8988T (cell line): ENCODE data around the gene CHADL.

Experiments used
- DNase-seq: peaks from one replicate; pipeline ENCODE4 v3.0.0; 2011

The CHADL gene

DNA sequence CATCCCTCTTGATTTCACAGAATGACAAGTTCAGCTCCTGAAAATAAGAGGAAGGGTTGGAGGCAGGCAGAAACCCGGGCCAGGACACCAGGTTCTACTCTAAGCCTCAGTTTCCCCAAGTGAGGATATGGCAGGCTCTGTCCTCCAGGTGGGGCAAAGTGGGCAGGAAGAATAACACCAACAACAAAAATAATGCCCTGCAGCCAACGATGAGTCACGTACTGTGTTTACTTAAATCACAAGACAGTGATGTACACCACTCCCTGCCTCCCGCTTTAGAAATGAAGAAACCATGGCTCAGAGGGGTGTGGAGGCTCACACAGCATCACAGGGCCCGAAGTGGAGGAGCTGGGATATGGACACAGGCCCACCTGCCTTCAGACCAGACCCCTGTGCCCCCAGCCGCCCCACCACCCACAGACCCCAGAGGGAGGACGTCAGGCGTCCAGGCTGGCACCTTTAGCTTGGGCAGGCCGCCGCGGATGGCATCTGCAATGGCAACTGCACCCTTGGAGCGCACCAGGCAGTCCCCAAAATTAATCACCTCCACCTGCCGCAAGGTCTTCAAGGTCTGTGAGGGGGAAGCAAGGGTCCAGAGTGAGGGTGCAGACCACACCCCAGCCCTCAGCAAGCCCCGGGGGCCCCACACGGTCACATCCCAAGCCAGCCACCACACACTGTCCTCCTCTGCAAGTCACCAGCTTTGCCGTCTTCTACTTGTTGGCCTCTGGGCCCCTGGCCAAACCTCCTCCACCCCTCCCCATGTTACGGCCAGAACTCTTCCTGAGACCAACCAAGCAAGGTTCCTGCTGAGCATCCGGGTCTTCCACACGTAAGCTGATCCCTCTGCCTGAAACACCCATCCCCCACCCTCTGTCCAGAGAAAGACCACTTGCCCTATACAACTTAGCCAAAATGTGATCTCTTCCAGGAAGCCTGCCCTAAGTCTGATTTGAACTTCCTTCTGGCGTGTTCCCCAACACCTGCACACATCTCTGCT lies 15.8 kb upstream of the CHADL start:
- DNase-seq = no peak

DNA sequence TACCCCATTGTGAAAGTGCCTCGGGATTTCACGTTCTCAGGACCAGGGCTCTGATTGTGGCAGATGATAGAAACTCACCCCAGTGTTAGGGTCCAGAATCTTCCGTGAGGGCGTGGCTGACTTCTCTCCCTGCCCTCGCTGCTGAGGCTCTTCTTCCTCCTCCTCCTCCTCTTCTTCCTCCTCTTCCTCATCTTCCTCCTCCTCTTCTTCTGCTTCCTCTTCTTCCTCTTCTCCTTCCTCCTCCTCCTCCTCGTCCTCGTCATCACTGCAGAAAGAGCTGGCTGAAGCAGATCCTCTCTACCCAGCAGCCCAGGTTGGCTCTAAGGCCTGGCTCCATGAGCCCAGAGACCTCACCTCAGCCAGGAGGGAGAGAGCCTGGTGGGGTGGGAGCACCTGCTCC lies 13.5 kb upstream of the CHADL start:
- DNase-seq = no peak

DNA sequence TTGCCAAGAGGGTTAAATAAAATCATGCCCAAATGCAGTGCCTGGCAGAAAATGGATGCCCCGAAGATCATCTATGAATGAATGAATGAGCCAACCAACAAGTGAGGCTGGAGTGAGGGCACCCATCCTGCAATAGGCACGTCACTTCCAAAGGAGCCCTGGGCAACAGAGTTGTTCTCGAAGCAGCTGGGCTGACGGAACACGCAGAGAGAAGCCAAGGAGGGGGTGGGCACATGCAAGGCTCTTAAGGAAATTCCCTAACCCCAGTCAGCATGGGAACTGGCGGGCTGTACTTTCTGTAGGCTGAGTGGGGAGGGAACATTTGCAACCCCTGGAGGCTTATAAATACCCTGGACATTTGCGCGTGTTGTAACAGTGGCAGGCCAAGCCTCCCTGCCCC lies 11.6 kb upstream of the CHADL start:
- DNase-seq = no peak

DNA sequence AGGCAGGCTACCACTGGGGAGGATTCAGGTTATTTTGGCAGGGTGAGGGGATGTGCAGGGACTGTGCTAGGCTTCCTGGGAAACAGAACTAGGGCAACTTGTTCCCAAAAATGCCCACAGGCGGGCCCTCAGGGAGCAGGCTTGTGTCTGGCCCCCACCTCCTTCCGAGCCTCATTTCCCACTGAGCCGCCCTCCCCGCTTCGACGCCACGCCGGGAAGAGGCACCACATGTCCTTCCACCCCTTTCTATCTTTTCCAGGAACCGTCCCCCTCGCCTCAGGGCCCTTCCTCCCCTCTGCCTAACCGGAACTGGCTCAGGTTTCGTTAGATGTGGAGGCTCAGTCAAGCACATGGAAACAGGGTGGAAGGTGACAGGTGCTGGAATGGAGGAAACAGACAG lies 9.4 kb upstream of the CHADL start:
- no peak for DNase-seq

DNA sequence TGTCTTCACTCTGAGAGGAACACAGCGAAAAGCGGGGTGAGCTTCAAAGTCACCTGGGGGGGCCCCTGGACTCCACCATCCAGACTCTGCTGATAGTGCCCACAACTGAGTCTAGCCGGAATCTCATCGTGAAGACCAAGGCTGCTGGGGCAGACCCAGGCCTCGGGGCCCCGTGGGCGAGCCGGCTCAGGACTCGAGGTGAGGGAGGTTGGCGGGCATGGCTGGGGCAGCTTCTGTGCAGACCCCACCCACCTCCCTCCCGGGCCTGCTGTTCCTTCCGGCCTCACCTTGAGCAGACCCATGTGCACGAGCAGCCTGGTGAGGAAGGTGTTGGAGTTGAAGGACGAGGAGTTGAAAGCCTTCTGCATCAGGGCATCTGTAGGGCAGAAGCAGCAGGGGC lies 8.7 kb upstream of the CHADL start:
- DNase-seq = no peak

DNA sequence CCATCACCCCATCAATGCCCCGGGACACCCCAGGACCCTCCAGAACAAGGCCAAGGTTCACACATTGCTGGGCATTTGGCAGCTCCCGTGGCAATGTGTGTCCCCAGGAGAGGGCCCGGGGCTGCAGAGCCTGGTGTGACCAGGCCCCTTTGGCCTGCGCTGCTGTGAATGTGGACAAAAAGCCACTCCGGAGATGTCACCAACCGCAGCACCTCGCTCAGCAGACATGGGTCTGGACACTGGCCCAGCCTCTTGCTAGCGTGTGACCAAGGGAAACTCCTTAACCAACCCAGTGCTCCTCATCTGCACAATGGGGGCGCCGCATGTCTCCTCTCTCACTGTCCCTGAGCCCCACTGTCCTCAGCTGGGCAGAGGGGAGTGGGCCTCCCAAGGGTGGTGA lies 8.0 kb upstream of the CHADL start:
- DNase-seq = no peak

DNA sequence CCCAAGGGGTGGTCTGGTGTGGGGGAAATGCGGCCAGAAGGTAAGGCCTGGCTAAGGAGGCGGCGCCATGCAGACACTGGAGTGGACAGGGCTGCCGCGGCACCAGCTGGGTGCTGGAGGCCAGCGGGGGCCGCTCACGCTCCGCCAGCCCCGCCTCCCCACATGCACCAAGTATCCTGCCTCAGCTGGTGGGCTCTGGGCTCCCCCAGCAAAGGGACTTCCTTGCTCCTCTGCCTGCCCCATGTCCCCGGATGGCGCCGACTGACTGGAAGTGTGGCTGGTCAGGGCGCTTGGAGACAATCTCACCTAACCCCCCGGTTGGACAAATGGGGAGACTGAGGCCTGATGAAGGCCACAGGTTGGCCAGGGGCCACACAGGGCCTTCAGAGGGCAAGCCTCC lies 7.6 kb upstream of the CHADL start:
- no peak for DNase-seq

DNA sequence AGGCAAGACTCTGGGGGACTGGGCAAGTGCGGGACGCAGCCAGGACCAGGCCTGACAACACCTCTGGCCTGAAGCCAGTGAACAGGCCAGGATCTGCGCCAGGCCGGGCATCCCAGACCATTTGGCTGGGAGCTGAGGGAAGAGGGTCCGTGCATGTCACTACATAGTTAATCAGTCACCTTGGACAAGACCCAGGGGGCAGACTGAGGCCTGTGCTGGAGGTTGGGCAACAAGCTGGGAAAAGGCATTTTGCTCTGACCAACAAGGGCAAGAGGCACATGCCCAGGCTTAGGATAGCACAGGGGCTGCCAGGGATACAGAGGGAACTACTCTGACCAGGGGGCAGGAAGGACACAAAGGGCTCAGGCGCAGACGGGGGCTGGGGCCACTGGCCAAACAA lies 7.0 kb upstream of the CHADL start:
- DNase-seq = no peak

DNA sequence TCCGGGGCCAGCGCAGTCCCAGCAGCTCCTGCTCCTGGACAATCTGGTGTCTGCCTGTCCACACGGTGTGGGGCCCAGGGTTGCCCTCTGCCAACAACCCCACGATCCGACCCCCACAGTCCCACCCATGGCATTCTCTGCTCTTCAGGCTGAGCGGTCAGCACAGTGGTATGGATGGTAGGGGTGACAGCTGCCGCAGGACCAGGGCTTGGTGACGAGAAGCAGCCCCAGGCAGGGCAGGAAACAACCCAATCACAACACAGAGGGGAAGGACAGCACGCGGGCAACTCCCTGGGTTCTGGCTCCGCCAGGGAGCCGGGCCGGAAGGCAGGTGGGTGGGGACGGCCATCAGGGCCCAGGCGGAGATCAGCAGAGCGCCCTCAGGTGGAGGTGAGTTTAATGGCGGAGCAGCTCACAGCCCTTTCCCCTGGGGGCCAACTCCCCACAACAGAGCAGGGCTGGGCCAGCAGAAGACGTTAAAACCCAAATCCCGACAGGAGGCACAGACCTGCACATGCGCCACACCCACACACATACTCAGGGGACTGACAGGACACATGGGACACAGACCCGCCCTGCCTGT lies 5.3 kb upstream of the CHADL start:
- no peak for DNase-seq

DNA sequence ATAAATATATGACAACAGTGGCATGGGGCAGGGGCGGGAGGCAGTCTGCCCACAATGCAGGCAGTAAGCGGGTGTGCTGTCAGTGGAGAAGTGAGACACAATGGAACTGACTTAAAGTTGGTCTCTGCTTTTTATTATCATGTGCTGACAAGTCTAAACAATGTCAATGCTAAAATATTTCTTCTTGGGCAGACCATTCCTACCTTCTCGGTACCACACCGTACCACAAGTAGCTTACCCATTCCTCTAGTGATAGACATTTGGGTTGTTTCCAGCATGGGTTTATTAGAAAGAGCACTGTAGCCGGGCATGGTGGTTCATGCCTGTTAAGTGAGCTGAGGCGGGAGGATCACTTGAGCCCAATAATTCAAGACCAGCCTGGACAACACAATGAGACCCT lies 2.6 kb upstream of the CHADL start:
- DNase-seq = no peak

DNA sequence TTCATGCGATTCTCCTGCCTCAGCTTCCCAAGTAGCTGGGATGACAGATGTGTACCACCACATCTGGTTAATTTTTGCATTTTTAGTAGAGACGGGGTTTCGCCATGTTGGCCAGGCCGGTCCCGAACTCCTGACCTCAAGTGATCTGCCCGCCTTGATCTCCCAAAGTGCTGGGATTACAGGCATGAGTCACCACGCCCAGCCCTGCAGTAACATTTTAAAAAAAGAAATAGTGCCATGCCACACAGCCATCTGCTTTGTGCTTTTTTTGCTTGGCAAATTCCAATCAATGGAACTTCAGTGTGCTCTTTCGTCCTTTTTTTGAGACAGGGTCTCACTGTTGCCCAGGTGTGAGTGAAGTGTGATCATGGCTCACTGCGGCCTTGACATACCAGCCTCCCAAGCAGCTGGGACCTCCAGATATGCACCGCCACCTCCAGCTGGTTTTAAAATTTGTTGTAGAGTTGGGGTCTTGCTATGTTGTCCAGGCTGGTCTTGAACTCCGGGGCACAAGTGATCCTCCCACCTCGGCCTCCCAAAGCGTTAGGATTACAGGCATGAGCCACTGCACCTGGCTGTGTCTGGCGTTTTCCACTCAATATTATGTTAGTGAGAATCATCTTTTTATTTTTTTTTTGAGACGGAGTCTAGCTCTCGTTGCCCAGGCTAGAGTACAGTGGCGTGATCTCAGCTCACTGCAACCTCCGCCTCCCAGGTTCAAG lies 1.8 kb upstream of the CHADL start:
- no peak for DNase-seq

DNA sequence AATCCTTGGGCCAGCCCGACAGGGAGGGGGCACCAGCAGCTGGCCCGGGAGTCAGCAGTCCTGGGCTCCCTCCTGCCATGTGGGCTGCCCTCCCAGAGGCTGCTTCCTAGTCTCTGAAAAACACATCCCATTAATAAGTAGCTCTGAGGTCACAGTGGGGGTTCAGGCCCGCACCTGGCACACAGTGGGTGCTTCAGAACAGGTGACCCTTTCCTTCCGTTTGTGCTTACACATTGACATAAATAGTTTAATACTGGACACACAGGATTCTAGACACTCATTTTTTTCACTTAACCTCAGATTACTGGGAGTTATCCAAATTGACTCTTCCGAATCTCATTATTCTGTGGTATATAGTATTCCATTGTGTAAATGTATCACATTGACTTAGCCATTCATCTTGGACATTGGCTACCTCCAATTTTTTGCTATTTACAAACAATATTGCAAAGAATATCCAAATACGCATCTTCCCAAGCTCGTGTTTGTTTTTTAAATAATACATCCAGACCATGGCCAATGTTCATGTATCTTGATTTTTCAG lies 474 bp upstream of the CHADL start:
- DNase-seq = no peak

DNA sequence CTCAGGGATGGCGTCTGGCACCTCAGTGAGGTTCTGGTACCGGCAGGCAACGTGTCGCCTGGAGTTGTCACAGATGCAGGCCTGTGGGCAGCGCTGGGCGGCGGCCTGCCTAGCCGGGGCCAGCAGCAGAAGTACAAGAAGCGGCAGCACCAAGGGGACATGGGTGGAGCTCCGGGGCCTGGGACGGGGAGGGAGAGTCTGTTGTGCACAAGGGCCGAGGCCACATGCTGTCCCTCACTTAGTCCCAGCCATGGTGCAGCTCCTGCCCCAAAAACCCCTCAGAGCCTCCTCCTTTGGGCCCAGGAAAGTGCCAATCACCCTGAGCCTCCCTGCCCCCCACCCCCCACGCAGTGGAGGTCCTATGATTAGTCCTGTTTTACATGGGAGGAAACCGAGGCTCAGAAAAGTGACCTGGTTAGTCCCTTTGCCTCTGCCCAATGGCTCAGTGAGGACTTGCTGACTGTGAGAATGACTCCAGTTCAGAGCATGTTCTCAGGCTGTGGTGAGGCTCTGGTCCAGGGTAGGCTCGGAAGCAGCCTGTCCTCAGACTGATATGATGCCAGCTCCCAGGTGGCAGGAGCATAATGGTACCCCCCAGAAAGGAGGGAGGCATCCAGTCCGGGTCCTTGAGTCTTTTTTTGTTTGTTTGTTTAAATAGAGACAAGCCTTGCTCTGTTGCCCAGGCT lies 1.1 kb downstream of the CHADL start:
- DNase-seq = no peak

DNA sequence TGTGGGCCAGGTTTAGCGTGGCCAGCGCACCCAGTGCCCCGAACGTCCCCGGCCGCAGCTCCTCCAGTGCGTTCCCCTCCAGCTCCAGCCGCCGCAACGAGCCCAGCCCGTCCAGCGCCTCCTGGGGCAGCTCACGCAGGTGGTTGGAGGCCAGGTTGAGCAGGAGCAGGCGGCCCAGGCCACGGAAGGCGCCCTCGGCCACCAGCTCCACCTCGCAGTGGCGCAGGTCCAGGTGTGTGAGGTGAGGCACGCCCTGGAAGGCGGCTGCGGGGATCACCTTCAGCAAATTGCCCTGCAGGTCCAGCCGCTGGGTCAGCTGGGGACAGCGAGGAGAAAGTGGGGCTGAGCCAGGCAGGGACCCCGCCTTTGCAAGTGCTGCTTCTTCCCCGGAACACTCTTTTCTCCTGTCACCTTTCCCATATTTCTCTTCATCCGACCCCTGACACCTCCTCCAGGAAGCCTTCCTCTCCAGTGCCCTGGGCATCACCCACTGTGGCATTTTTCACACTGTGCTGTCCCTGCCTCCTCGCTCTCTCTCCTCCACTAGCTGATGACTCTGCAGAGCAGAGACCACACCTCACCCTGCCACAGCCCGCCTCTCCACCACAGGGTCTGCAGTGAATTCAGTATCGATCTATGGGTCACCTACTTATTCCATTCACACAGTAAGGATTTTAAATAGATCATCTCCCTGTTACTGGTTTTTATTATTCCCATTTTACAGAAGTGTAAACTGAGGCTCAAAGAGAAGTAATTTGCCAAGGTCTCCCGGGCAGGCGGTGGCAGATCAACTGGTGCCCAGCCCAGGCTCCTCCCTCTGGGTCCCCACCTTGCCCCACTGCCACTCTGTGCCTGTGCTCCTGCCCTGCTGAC lies 1.9 kb downstream of the CHADL start:
- no peak for DNase-seq

DNA sequence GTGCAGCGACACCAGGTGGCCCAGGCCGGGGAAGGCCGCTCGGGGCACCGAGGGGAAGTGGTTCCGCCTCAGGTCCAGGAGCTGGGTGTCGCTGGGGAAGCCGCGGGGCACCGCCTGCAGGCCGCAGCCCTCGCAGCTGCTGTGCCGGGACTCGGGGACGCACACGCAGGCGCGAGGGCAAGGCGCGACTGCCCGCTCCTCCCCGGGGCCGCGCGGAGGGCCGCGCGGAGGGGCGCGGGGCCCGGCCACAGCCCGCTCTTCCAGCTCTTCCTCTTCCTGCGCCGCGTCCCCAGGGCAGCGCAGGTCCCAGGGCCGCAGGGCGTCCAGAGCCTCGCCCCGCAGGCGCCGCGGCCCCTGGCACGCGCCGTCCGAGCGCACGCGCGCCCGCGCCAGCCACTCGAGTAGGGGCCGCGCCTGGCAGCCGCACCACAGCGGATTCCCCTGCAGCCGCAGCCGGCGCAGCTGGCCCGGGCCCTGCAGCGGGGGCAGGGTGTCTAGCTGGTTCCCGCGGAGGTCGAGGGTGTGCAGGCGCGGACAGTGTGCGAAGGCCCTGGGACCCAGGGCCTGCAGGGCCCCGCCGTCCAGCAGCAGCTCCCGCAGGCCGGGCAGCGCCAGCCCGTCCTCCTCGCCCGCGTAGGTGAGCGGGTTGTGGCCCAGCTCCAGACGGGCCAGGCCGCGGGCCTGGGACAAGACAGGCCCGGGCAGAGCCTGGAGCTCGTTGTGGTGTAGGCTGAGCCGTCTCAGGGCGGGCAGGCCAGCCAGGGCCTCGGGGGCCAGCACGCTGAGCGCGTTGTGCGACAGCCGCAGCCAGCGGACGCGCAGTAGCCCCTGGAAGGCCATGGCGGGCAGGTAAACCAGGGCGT lies 2.8 kb downstream of the CHADL start:
- DNase-seq = peak; percentile 97

DNA sequence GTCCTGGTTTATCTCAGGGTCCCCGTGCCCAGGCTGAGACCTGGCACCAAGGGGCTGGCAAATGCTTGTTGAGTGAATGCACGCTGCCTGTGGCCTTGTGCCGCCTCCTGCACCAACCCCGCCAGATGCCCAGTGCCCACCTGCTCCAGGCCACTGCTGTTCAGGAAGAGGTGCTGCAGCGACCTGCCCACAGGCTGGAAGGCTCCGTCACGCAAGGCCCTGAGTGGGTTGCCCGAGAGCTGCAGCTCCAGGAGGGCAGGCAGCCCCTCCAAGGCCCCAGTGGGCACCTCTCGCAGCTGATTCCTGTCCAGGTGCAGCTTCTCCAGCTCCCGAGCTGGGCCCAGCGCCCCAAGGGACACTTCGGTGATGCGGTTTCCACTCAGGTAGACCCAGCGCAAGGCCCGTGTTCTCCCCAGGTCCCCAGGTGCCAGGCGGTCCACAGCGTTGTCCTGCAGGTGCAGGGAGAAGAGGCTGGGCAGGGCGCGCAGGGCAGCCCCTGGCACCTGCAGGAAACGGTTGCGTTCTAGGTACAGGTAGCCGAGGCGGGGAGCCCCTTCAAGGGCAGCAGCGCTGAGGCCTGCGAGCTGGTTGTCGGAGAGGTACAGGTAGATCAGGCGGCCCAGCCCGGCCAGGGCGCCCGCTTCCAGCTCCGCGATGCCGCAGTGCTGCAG lies 3.6 kb downstream of the CHADL start:
- DNase-seq = no peak

DNA sequence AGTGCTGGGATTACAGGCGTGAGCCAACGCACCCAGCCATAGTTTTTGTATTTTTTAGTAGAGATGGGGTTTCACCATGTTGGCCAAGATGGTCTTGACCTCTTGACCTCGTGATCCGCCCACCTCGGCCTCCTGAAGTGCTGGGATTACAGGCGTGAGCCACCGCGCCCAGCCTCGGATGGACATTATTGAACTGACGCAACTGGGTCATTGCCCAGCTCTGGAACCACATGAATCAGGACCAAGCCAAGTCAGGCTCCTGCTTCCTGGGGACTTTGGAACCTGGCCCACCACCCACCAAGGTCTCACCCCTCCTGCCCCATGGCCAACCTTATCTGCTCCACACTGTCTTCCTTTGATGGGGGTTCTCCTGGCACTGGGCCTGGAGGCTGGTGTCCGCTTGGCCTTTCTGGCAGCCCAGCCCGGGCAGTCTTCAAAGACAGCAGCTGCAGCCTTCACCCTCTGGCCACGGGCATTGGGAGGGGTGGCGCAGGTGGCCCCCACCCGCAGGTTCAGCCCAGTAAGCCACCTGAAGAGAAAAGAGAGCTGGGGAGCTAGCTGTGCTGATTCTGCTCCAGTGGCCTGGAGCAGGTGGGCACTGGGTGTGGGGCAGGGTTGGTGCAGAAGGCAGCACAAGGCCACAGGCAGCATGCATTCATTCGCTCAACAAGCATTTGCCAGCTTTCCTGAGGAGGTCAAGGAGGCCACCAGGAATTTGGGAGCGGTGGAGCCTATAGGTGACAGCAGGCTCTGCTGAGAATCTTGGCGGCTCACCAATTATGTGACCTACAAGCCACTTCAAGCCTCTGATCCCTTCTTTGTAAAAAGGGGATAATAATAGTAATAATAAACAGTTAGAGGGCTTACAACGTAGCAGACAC lies 5.7 kb downstream of the CHADL start:
- DNase-seq = no peak

DNA sequence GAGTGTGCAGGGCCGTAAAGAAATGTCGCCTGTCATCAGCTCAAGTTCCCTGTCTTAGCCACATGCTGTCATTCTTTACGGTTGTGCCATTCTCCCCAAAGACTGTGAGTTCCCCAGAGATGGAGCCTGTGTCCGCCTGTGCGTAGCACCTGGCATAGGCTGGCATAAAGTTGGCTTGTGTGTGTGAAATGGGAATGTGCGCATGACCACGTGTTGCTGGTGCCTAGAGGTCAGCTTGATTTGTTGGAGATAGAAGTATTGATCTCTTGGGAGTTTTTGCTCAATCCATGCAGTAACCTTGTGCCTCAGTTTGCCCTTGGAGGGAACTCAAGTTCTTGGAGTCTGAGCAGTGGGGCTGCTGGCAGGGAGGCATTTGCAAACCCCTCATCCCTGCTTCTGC lies 9.4 kb downstream of the CHADL start:
- no peak for DNase-seq

DNA sequence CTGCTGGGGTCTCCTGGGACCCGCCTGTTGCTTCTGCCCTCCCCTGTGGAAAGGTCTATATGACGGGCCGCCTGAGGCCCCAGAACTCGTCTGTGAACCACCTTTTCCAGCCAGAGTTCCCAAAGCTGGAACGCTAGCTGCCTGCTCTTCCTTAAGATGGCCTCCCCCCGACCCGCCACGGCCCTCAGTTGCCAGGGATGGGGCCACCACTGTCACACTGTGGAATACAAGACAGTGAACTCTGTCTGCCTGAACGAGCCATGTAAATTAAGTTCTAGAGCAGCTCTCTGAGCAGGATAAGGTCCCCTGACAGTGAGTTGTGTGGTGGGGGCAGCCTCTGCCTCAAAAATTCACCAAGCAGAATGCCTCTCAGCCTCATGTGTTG lies 10.3 kb downstream of the CHADL start:
- no peak for DNase-seq
